HFF-Myc (cell line): ENCODE results near the gene FAM217B.
A peak's percentile ranks its signal among the peaks of the same experiment; 100 is the strongest.

Experiments used
- DNase-seq: peaks from one replicate; pipeline ENCODE4 v3.0.0-alpha.2; 2011; ENCODE audit warnings: low read depth; ENCODE audit errors: extremely low read depth
- H3K4me3 ChIP-seq: replicated peaks from 2 replicates; pipeline ENCODE4 v1.5.1; 2011; ENCODE audit warnings: low read depth, mild to moderate bottlenecking, control low read depth, low read length
- CTCF ChIP-seq: IDR thresholded peaks from 2 replicates; pipeline ENCODE4 v1.5.1; 2012; ENCODE audit warnings: mild to moderate bottlenecking, low read depth, low read length, control low read depth; ENCODE audit errors: missing control alignments

FAM217B gene

DNA sequence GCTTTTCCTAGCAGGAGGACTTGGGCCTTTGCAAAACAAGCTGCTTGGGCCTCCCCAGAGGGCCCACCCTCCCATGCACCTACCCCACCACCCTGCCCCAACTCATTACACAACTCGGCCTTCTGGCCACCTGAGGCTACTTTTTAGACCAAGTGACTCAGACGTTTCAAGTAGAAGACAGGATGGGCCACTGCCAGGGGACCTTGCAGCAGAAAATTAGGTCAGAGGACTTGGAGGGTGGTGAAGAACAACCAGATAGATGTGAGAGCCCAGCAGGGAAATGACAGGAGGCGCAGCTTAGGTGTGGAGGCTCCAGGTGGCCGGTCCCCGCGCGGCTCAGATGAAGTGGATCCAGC is 1.5 kb upstream of the FAM217B start:
- TF ChIP-seq CTCF: no peak

GRCh38 chr20:59939052-59939878 is 924 bp upstream of the FAM217B start:
- peak overlapping the region; percentile 82 for H3K4me3 ChIP-seq
- no peak for TF ChIP-seq CTCF
- no peak for DNase-seq

More for the DNA sequence above, 1.5 kb upstream of the FAM217B start:
- H3K4me3 ChIP-seq: peak overlapping the region; percentile 12
- DNase-seq: no peak

DNA sequence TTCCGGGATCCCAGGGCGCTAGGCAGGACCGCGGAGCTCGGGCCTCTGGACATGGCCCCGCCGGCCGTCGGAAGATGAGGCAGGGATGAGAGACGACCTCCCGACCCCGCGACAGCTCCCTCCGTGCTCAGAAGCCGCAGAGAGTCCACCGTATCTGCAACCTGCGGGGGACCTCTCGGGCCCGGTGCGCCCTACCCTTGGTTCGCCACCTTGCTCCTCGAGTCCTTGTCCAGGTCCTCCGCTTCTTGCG is 385 bp upstream of the FAM217B start:
- H3K4me3 ChIP-seq: peak overlapping the region; percentile 82
- TF ChIP-seq CTCF: no peak
- no peak for DNase-seq

- H3K4me3 ChIP-seq: peak overlapping the region; percentile 82
- DNase-seq: no peak
- no peak for TF ChIP-seq CTCF
Measured at GRCh38 chr20:59940956-59941294, 736 bp downstream of the FAM217B start.

GRCh38 chr20:59942245-59942644 is 2.1 kb downstream of the FAM217B start:
- TF ChIP-seq CTCF: no peak
- no peak overlapping the region for H3K4me3 ChIP-seq
- no peak for DNase-seq

DNA sequence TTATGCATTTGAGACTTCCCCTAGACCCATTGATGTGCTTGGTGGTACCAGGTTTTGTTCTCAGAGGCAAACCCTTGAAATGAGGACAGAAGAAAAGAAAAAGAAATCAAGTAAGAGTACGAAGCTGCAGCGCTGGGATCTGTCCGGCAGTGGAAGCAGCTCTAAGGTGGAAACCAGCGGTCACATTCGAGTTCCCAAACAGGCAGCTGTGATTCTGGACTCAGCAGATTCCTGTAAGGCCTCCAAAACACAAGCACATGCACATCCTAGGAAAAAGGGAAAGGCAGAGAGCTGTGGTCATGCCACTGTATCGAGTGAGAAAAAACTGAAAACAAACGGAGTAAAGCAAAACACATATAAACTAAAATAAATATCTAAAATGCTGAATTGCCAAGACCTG is 4.5 kb downstream of the FAM217B start:
- H3K4me3 ChIP-seq: no peak overlapping the region
- TF ChIP-seq CTCF: no peak
- no peak for DNase-seq

DNA sequence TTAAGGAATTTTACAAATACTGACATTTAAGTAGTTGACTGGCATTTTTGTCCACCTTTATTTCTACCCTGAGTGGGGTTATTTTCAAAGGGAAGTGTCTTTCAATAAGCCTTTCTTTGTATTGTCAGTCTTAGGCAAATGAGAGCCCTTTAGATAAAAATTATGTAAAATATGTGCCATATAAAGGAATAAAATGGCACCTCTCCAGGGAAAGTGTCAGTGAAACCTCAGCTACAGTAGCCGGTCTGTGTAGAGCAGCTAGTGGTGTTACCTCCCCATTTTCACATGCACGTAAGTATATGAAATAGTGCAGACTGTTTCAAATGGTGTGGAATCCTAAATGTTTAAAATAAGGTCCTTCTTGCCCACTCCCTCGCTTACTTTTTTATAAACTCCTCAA is 5.0 kb downstream of the FAM217B start:
- TF ChIP-seq CTCF: no peak
- DNase-seq: no peak
- H3K4me3 ChIP-seq: no peak overlapping the region
